Astrocyte of the cerebellum (primary cell): ENCODE data around the gene ARHGAP15.

ENCODE experiments used
- DNase-seq: peaks from one replicate; pipeline ENCODE4 v3.0.0-alpha.2; 2011; ENCODE audit warnings: low read depth
- H3K4me3 ChIP-seq: 2 replicates; pipeline ENCODE4 v1.5.1; 2011; ENCODE audit warnings: mild to moderate bottlenecking, low read depth, low read length, moderate library complexity
- in situ Hi-C: cut with HindIII; loops from 2 replicates; pipeline ENCODE4 v1.10.0; 2017; ENCODE audit warnings: low sequenced_read_pairs
- TF ChIP-seq, protein P1 (sequence below): IDR thresholded peaks from 2 replicates; pipeline ENCODE4 v1.5.1; 2012; ENCODE audit warnings: low read length, low read depth, moderate library complexity, mild to moderate bottlenecking; ENCODE audit errors: missing control alignments

The ARHGAP15 gene

DNA sequence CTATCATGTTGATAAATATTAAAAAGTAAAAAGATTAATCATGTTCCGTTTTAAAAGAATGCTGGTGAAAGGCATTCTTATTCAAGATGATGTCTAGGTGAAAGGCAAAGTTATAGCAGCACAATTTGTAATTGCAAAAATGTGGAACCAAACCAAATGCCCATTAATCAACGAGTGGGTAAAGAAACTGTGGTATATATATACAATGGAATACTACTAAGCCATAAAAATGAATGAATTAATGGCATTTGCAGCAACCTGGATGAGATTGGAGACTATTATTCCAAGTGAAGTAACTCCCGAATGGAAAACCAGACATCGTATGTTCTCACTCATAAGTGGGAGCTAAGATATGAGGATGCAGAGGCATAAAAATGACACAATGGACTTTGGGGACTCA, 286.4 kb downstream of the ARHGAP15 start:
- TF ChIP-seq, protein P1, sequence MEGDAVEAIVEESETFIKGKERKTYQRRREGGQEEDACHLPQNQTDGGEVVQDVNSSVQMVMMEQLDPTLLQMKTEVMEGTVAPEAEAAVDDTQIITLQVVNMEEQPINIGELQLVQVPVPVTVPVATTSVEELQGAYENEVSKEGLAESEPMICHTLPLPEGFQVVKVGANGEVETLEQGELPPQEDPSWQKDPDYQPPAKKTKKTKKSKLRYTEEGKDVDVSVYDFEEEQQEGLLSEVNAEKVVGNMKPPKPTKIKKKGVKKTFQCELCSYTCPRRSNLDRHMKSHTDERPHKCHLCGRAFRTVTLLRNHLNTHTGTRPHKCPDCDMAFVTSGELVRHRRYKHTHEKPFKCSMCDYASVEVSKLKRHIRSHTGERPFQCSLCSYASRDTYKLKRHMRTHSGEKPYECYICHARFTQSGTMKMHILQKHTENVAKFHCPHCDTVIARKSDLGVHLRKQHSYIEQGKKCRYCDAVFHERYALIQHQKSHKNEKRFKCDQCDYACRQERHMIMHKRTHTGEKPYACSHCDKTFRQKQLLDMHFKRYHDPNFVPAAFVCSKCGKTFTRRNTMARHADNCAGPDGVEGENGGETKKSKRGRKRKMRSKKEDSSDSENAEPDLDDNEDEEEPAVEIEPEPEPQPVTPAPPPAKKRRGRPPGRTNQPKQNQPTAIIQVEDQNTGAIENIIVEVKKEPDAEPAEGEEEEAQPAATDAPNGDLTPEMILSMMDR: no peak
- in situ Hi-C loops: no loop called here
- no peak overlapping the region for H3K4me3 ChIP-seq
- DNase-seq: no peak

- TF ChIP-seq, protein P1: no peak
- no peak for DNase-seq
- H3K4me3 ChIP-seq: no peak overlapping the region
- in situ Hi-C loops: no loop called here
Measured at GRCh38 chr2:143417428-143417827, 288.2 kb downstream of the ARHGAP15 start.

- no peak overlapping the region for H3K4me3 ChIP-seq
- DNase-seq: no peak
- in situ Hi-C loops: no loop called here
- TF ChIP-seq, protein P1: no peak
Measured at GRCh38 chr2:143420313-143420712, 291.1 kb downstream of the ARHGAP15 start.

DNA sequence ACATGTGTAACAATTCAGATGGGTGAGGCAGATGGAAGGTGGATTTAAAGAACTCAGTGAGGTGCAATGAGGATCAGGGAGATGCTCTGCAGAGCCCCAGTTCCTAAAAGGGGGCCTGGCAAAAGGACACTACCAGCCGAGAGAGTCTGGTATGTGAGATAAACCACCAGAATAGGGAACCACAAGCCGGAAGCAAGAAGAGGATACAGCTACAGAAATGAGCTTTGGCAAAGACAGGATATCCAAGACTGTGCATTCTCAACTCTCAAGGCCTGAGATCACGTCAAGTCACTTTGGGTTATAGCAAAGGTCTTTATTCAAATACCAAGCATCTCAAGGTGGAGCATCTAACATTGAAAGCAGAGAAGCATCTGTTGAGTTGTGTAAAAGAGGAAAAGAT, 293.5 kb downstream of the ARHGAP15 start:
- DNase-seq: no peak
- TF ChIP-seq, protein P1: no peak
- in situ Hi-C loops: no loop called here
- H3K4me3 ChIP-seq: no peak overlapping the region

GRCh38 chr2:143425896-143426295, 296.7 kb downstream of the ARHGAP15 start:
- no peak for DNase-seq
- in situ Hi-C loops: no loop called here
- no peak overlapping the region for H3K4me3 ChIP-seq
- TF ChIP-seq, protein P1: no peak

DNA sequence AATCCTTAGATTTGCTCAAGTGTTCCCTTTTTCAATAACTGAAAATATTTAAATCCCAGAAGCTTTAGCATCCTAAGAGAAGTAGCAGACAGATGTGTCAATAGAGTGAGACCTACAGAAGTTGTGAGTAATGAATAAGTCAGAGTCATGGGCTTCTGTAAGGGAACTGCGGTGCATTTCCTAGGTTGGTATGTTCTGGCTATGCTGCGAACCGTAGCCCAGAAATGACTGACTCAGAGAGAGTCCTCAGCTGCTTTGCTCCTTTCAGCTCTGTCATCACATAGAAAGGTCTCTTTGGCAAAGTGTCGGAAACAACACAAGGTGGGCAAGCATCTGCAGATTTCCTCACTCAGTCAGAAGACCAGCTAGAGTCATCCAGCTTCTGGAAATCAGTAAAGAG, 297.1 kb downstream of the ARHGAP15 start:
- TF ChIP-seq, protein P1: no peak
- no peak overlapping the region for H3K4me3 ChIP-seq
- in situ Hi-C loops: no loop called here
- peak; percentile 13 for DNase-seq

- no peak for DNase-seq
- no peak overlapping the region for H3K4me3 ChIP-seq
- in situ Hi-C loops: no loop called here
- TF ChIP-seq, protein P1: no peak
Measured at GRCh38 chr2:143428700-143429099, 299.5 kb downstream of the ARHGAP15 start.
